Adrenal gland (tissue), 5 donors: Measurements from ENCODE around the gene SLC35A4.

Source experiments
- CTCF ChIP-seq, 6 experiments: fragments of 450-650 bp in 4 of 6; fragments of 200-600 bp in 2 of 6; sonication (generic) in 1 of 6; IDR thresholded peaks; 1 replicate in 5 of 6; 2 replicates in 1 of 6; pipeline versions ENCODE4 v1.5.1 to v1.8.0; 2016 to 2021; ENCODE audit warnings: antibody characterized with exemption in 6 of 6, mild to moderate bottlenecking in 2 of 6, moderate library complexity in 1 of 6
- POLR2A ChIP-seq, 2 donors: fragments of 450-650 bp; IDR thresholded peaks; one replicate each; pipeline ENCODE4 v1.6.1; 2017; ENCODE audit warnings: antibody characterized with exemption in 2 of 2, mild to moderate bottlenecking in 2 of 2, moderate library complexity in 1 of 2
- donor health status: DM: no; HTN: no; CAD: no.

- TF ChIP-seq POLR2A (IDR thresholded peaks at IDR 0.05) = no peak
- no peak for TF ChIP-seq CTCF (IDR thresholded peaks at IDR 0.05)
Observed at GRCh38 chr5:140570058-140570457, 5.4 kb downstream of the SLC35A4 start.
